A549 (cell line): Measurements from ENCODE around the gene PROK2. TPM values are rescaled to one million over a fixed set of nuclear protein-coding genes. Genes with fewer than 3 reads are reported as not detected.
A peak's percentile ranks its signal among the peaks of the same experiment; 100 is the strongest.

ENCODE experiments used
- ATAC-seq, 2 experiments: fragments of 200-7000 bp in 1 of 2; fragments of >200 bp in 1 of 2; cut with Nextera tagmentation in 1 of 2; cut with Tn5 transposase in 1 of 2; 3 replicates each; pipeline versions ENCODE4 v1.8.0 to v1.9.1; 2018 to 2020; ENCODE audit warnings: mild to moderate bottlenecking in 1 of 2, moderate library complexity in 1 of 2
- CTCF ChIA-PET: fragments of 300-600 bp; sonication (Branson Sonifier 250); formaldehyde crosslinking; extraction: SDS; loops from one replicate; lab custom pipeline; 2021; ENCODE audit warnings: antibody characterized with exemption, inconsistent platforms; lab: Yijun Ruan, JAX
- POLR2A ChIA-PET: fragments of 350-600 bp; formaldehyde crosslinking; extraction: SDS; loops from one replicate; lab custom pipeline; 2021; ENCODE audit warnings: antibody characterized with exemption, inconsistent platforms; lab: Yijun Ruan, JAX
- DNase-seq, 2 experiments: peaks; one replicate each; pipeline versions ENCODE4 v3.0.0 to v3.0.0-alpha.2; 2011 to 2016; ENCODE audit warnings: low read depth in 1 of 2, low spot score in 1 of 2
- FAIRE-seq: peaks from 2 replicates; lab custom pipeline; 2011; peaks lifted over from hg19 to GRCh38; lab: Jason Lieb, UNC
- H3K27ac ChIP-seq, 2 experiments: fragments of >200 bp; sonication (Bioruptor Twin); formaldehyde crosslinking; 3 replicates each; pipeline ENCODE4 v1.5.1; 2016 to 2017
- H3K4me1 ChIP-seq: fragments of >200 bp; sonication (Bioruptor Twin); formaldehyde crosslinking; 3 replicates; pipeline ENCODE4 v1.6.1; 2016
- H3K4me2 ChIP-seq: fragments of >200 bp; sonication (Bioruptor Twin); formaldehyde crosslinking; 3 replicates; pipeline ENCODE4 v1.6.1; 2016
- H3K4me3 ChIP-seq: fragments of >200 bp; sonication (Bioruptor Twin); formaldehyde crosslinking; 3 replicates; pipeline ENCODE4 v1.5.1; 2016
- H3K9me3 ChIP-seq: fragments of >200 bp; sonication (Bioruptor Twin); formaldehyde crosslinking; 3 replicates; pipeline ENCODE4 v1.6.1; 2016
- BCL3 ChIP-seq: fragments of >200 bp; sonication (Bioruptor Twin); formaldehyde crosslinking; IDR thresholded peaks from 3 replicates; pipeline ENCODE4 v1.6.1; 2016
- BHLHE40 ChIP-seq: IDR thresholded peaks from 2 replicates; pipeline ENCODE4 v1.6.1; 2012; ENCODE audit warnings: low read depth, low read length, inconsistent platforms
- CEBPB ChIP-seq, 2 experiments: fragments of >200 bp in 1 of 2; sonication (Bioruptor Twin) in 1 of 2; formaldehyde crosslinking in 1 of 2; IDR thresholded peaks; 2 replicates each; pipeline ENCODE4 v1.6.1; 2012 to 2016
- CHD2 ChIP-seq: fragments of 150-350 bp; IDR thresholded peaks from 2 replicates; pipeline ENCODE4 v1.6.1; 2014; ENCODE audit warnings: low read length; ENCODE audit not compliant: partially characterized antibody
- CHD4 ChIP-seq: fragments of 200-600 bp; sonication (generic); IDR thresholded peaks from 2 replicates; pipeline ENCODE4 v1.6.1; 2016; ENCODE audit warnings: antibody characterized with exemption, mild to moderate bottlenecking, borderline replicate concordance
- CTCF ChIP-seq: fragments of >200 bp; sonication (Bioruptor Twin); formaldehyde crosslinking; IDR thresholded peaks from 3 replicates; pipeline ENCODE4 v1.5.1; 2016
- EHF ChIP-seq: fragments of 250-450 bp; sonication (Bioruptor Pico); IDR thresholded peaks from 2 replicates; pipeline ENCODE4 v1.5.0; 2020; ENCODE audit warnings: mild to moderate bottlenecking
- ESRRA ChIP-seq: fragments of 150-350 bp; IDR thresholded peaks from 2 replicates; pipeline ENCODE4 v1.6.1; 2014; ENCODE audit warnings: mild to moderate bottlenecking, low read length, borderline replicate concordance
- HDAC2 ChIP-seq: fragments of 200-600 bp; sonication (generic); IDR thresholded peaks from 2 replicates; pipeline ENCODE4 v1.6.1; 2016
- HES2 ChIP-seq: fragments of >200 bp; sonication (Bioruptor Twin); formaldehyde crosslinking; IDR thresholded peaks from 2 replicates; pipeline ENCODE4 v1.6.1; 2016
- HEYL ChIP-seq: fragments of 250-450 bp; sonication (Bioruptor Pico); IDR thresholded peaks from 2 replicates; pipeline ENCODE4 v1.8.0; 2021; ENCODE audit warnings: mild to moderate bottlenecking, moderate library complexity
- HOXA7 ChIP-seq: fragments of 250-450 bp; sonication (Bioruptor Pico); IDR thresholded peaks from 2 replicates; pipeline ENCODE4 v1.5.0; 2020; ENCODE audit warnings: mild to moderate bottlenecking, moderate library complexity
- HOXB13 ChIP-seq: fragments of 250-450 bp; sonication (Bioruptor Pico); IDR thresholded peaks from 2 replicates; pipeline ENCODE4 v1.5.0; 2020; ENCODE audit warnings: low read depth, mild to moderate bottlenecking, moderate library complexity
- HOXB5 ChIP-seq: fragments of 250-450 bp; sonication (Bioruptor Pico); IDR thresholded peaks from 2 replicates; pipeline ENCODE4 v1.5.0; 2020; ENCODE audit warnings: mild to moderate bottlenecking, moderate library complexity
- MAZ ChIP-seq: fragments of 150-350 bp; IDR thresholded peaks from 2 replicates; pipeline ENCODE4 v1.6.1; 2014; ENCODE audit warnings: antibody characterized with exemption, low read depth, low read length, borderline replicate concordance
- MYC ChIP-seq: IDR thresholded peaks from 2 replicates; pipeline ENCODE4 v1.6.1; 2012; ENCODE audit warnings: mild to moderate bottlenecking, inconsistent platforms, low read length, improper control_type of control experiment, borderline replicate concordance
- NPAS2 ChIP-seq: fragments of 250-450 bp; sonication (Bioruptor Pico); IDR thresholded peaks from 2 replicates; pipeline ENCODE4 v1.8.0; 2022; ENCODE audit warnings: mild to moderate bottlenecking, moderate library complexity, borderline replicate concordance
- NR3C1 ChIP-seq: fragments of >200 bp; sonication (Bioruptor Twin); formaldehyde crosslinking; IDR thresholded peaks from 3 replicates; pipeline ENCODE4 v1.6.1; 2017
- PHF8 ChIP-seq: fragments of 200-600 bp; sonication (generic); IDR thresholded peaks from 2 replicates; pipeline ENCODE4 v1.6.1; 2016; ENCODE audit warnings: low read depth, mild to moderate bottlenecking, antibody characterized with exemption, moderate library complexity, borderline replicate concordance
- POLR2A ChIP-seq: IDR thresholded peaks from 2 replicates; pipeline ENCODE4 v1.6.1; 2012; ENCODE audit warnings: mild to moderate bottlenecking, low read length
- RFX5 ChIP-seq: fragments of 450-650 bp; IDR thresholded peaks from 2 replicates; pipeline ENCODE4 v1.7.1; 2014; ENCODE audit warnings: antibody characterized with exemption, mild to moderate bottlenecking, moderate library complexity
- ZC3H11A ChIP-seq: fragments of 450-650 bp; IDR thresholded peaks from 2 replicates; pipeline ENCODE4 v1.6.1; 2014; ENCODE audit warnings: antibody characterized with exemption, mild to moderate bottlenecking
- ZNF302 ChIP-seq: fragments of 250-450 bp; sonication (Bioruptor Pico); IDR thresholded peaks from 2 replicates; pipeline ENCODE4 v1.9.0; 2021; ENCODE audit warnings: inconsistent platforms, mild to moderate bottlenecking, moderate library complexity
- WGBS: methylation state at CpG from one replicate; pipeline ENCODE4 v1.1.6; 2017; ENCODE audit errors: missing lambda C conversion rate; 5-methylcytosine and 5-hydroxymethylcytosine counted together
- polyA minus RNA-seq: library from RNA; depleted of rRNA, polyadenylated mRNA; stranded (reverse); fragments of >200 nt; gene quantifications from 2 replicates; pipeline ENCODE4 v1.2.3, GENCODE V29; 2011; rRNA and poly(A)+ RNA removed
- polyA plus RNA-seq, 4 experiments: library from polyadenylated mRNA; depleted of rRNA in 3 of 4; stranded (reverse); fragments of >200 nt; fragmentation: RNase III in 1 of 4; extraction: RNeasy Plus Mini Kit Qiagen cat#74134 plus additional on column Dnase treatment in 1 of 4; gene quantifications; 2 replicates in 3 of 4; 3 replicates in 1 of 4; pipeline ENCODE4 v1.2.3, GENCODE V29; 2011 to 2017
- TF ChIP-seq, protein P1 (sequence below): IDR thresholded peaks from 2 replicates; pipeline ENCODE4 v1.6.1; 2012
- TF ChIP-seq, protein P2 (sequence below): fragments of 250-450 bp; sonication (Bioruptor Pico); IDR thresholded peaks from 2 replicates; pipeline ENCODE4 v1.5.0; 2021; ENCODE audit warnings: mild to moderate bottlenecking, moderate library complexity, borderline replicate concordance

Gene PROK2
- polyA plus RNA-seq (2011; rRNA removed) = not detected in 2 replicates
- polyA plus RNA-seq (2012; cell fraction: cytosol; rRNA removed) = not detected in 2 replicates
- polyA plus RNA-seq (2012; cell fraction: nucleus; rRNA removed) = not detected in 2 replicates
- not detected in 3 replicates for polyA plus RNA-seq (2017; fragmentation: RNase III; extraction: RNeasy Plus Mini Kit Qiagen cat#74134 plus additional on column Dnase treatment)
- polyA minus RNA-seq = not detected in 2 replicates

DNA sequence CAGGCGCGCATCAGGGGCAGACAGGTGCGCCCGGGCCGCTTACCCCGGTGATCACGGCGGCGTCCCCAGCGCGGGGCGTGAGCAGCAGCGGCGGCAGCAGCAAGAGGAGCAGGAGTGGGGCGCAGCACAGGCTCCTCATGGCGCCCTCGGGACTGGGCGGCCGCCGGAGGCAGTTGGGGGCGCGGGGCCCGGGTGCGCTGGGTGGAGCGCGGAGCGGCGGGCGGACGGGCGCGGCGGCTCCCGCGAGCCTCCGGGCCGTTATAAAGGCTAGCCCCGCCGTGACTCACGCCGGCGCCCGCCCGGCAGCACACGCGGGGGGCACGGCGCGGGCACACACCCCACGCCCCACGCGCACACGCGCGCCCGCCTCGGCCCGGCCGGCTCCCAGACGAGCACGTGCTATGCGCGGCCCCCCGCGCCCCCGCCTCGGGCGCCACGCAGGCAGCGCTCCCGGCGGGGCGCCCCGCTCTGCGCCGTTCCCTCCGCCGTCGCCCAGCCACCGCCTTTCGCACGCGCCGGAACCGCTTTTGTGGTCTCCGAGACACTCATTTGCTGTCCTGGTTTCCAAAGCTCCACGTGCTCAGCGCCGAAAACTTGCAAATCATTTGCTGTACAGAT, at the start of gene PROK2:
TSS of gene PROK2 (minus strand) at position 235 of the 618 bp plus-strand sequence. CDS start at position 139, 96 bp downstream.
- H3K4me3 ChIP-seq = peak within 1 kb of the TSS; percentile 54
- DNase-seq = no peak
- POLR2A ChIA-PET = no interaction called here
- no peak for FAIRE-seq
- no peak for TF ChIP-seq POLR2A
- no peak for TF ChIP-seq ESRRA
- TF ChIP-seq PHF8 = no peak
- TF ChIP-seq, all 56 proteins: peak for 0
- Histone ChIP-seq H3K27ac (peak within 1 kb of the TSS in 1 of 2 experiments; percentile 41; a peak in 2 of 6 replicates), H3K9me3 (no peaks in the 10 kb centered on the region), H3K4me1 (0 out of 3 replicates have a peak, but pooled peaks cover 3% of the 10 kb centered on the region), H3K4me2 (peak within 1 kb of the TSS; percentile 96)
- 17% methylated on average over 8 of the region's 89 CpGs for WGBS
- CTCF ChIA-PET = no interaction called here
- peak; percentile 54 to 59; a peak in 5 of 6 replicates for ATAC-seq

GRCh38 chr3:71831599-71831998, 46.7 kb upstream of the PROK2 start:
- FAIRE-seq (no peak), DNase-seq (no peak), ATAC-seq (no peak)
- CTCF ChIA-PET = interaction anchor here (0.8 kb wide), 1 partner anchor 68 kb away, joined by 3 read pairs; no protein-coding TSS in a partner anchor
- Histone ChIP-seq H3K9me3 (no peaks in the 10 kb centered on the region), H3K4me3 (no peak overlapping the region), H3K27ac (no peak overlapping the region), H3K4me2 (no peak overlapping the region), H3K4me1 (no peaks in the 10 kb centered on the region)
- TF ChIP-seq, protein P1, sequence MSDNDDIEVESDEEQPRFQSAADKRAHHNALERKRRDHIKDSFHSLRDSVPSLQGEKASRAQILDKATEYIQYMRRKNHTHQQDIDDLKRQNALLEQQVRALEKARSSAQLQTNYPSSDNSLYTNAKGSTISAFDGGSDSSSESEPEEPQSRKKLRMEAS = no peak
- TF ChIP-seq HOXA7 (CRISPR knock-in tag) = no peak
- no peak for TF ChIP-seq ZC3H11A
- TF ChIP-seq NR3C1 = no peak
- TF ChIP-seq HEYL (CRISPR knock-in tag) = no peak
- no peak for TF ChIP-seq ZNF302 (CRISPR knock-in tag)
- no peak for TF ChIP-seq ESRRA
- no peak for TF ChIP-seq HDAC2
- TF ChIP-seq CHD2 = no peak
- TF ChIP-seq HOXB5 (CRISPR knock-in tag) = no peak
- TF ChIP-seq, protein P2, sequence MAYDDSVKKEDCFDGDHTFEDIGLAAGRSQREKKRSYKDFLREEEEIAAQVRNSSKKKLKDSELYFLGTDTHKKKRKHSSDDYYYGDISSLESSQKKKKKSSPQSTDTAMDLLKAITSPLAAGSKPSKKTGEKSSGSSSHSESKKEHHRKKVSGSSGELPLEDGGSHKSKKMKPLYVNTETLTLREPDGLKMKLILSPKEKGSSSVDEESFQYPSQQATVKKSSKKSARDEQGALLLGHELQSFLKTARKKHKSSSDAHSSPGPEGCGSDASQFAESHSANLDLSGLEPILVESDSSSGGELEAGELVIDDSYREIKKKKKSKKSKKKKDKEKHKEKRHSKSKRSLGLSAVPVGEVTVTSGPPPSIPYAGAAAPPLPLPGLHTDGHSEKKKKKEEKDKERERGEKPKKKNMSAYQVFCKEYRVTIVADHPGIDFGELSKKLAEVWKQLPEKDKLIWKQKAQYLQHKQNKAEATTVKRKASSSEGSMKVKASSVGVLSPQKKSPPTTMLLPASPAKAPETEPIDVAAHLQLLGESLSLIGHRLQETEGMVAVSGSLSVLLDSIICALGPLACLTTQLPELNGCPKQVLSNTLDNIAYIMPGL (CRISPR knock-in tag) = no peak
- TF ChIP-seq CHD4 = no peak
- no peak for TF ChIP-seq NPAS2 (CRISPR knock-in tag)
- POLR2A ChIA-PET = no interaction called here
- WGBS = 5% methylated on average over 2 of the region's 2 CpGs

DNA sequence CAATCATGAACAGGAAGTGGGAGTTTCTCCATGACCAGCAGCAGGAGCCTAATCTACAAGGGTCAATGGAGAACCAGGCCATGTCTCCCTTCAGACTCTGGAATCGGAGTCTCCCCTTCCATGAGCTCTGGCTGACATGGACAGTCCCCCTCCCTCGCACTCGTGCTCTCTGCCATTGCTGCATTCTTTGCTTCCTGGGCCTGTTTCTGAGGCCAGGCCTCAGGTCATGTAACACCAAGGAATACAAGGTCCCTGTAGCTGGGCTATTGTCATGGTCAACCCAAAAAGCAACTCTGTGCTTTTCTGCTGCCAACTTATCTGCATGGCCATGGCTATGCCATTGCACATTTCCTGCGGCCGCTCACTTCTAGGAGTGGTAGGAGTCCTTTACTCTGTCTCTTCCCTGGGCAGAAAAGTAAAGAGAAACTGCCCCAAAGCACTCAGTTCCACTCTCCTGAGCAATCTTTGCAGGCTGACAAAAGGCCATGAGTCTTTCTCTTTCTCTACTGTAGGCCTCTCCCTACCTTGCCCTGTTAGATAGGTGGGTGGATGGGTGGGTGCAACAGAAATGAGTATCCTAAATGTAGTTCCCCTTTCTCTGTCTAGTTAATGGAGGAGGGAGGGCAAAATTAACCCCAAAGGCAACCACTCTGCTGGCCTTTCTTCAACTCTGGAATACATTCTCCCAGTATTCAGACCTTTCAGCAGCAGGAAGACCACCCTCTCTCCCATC, 40.8 kb upstream of the PROK2 start:
- TF ChIP-seq CTCF (no peak), MYC (no peak), CEBPB (IDR thresholded peaks at IDR 0.05) (no peak), MAZ (no peak), BCL3 (no peak), RFX5 (no peak), EHF (CRISPR knock-in tag) (no peak), BHLHE40 (no peak), HOXB13 (no peak), HES2 (no peak)
- DNase-seq (no peak), ATAC-seq (no peak), FAIRE-seq (no peak)
- Histone ChIP-seq H3K4me3 (no peak overlapping the region), H3K27ac (no peak overlapping the region), H3K4me2 (no peak overlapping the region), H3K4me1 (no peaks in the 10 kb centered on the region), H3K9me3 (no peaks in the 10 kb centered on the region)
- ChIA-PET POLR2A (no interaction called here), CTCF (interaction anchor here (1.2 kb wide), 1 partner anchor 114 kb away, joined by 3 read pairs; no protein-coding TSS in a partner anchor)
- 50% methylated on average over 5 of the region's 5 CpGs for WGBS
